ENCODE data around the gene SMARCC2. TPM values are rescaled to one million over a fixed set of nuclear protein-coding genes. Genes with fewer than 3 reads are reported as not detected.

SMARCC2 gene
- total and polyA plus RNA-seq, 9 of the 15 experiments (the other 6 are each of a cell fraction or from before 2014, with no cell fraction given) = 11.9 to 86.0 (median 36.6) TPM

- TF ChIP-seq, protein P1, sequence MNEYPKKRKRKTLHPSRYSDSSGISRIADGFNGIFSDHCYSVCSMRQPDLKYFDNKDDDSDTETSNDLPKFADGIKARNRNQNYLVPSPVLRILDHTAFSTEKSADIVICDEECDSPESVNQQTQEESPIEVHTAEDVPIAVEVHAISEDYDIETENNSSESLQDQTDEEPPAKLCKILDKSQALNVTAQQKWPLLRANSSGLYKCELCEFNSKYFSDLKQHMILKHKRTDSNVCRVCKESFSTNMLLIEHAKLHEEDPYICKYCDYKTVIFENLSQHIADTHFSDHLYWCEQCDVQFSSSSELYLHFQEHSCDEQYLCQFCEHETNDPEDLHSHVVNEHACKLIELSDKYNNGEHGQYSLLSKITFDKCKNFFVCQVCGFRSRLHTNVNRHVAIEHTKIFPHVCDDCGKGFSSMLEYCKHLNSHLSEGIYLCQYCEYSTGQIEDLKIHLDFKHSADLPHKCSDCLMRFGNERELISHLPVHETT (CRISPR knock-in tag; conservative IDR thresholded peaks at IDR 0.05 in 1 of 2, IDR thresholded peaks at IDR 0.05 in 1 of 2) = no peak
- no peak for TF ChIP-seq ZSCAN29 (IDR thresholded peaks at IDR 0.05)
- no peak for TF ChIP-seq MAX (CRISPR knock-in tag; IDR thresholded peaks at IDR 0.05)
- TF ChIP-seq MXD1 (CRISPR knock-in tag; IDR thresholded peaks at IDR 0.05; ENCODE audit: borderline replicate concordance, poor library complexity, severe bottlenecking) = no peak
- TF ChIP-seq GABPA (tag; conservative IDR thresholded peaks at IDR 0.05; ENCODE audit: low read depth) = no peak
- no peak for TF ChIP-seq HDAC3 (IDR thresholded peaks at IDR 0.05; ENCODE audit: borderline replicate concordance, partially characterized antibody)
- peak; percentile 51 for TF ChIP-seq POLR2B (IDR thresholded peaks at IDR 0.05; ENCODE audit: low read depth, partially characterized antibody)
- TF ChIP-seq GTF2E2 (tag; IDR thresholded peaks at IDR 0.05) = no peak
- peak; percentile 4; the same call in 1 of the 2 replicates for TF ChIP-seq POLR2AphosphoS2 (IDR thresholded peaks at IDR 0.05; ENCODE audit: low read length)
- TF ChIP-seq PRPF4 (IDR thresholded peaks at IDR 0.05; ENCODE audit: insufficient read depth, low read depth, low read length, poor library complexity, severe bottlenecking) = no peak
- TF ChIP-seq, protein P2, sequence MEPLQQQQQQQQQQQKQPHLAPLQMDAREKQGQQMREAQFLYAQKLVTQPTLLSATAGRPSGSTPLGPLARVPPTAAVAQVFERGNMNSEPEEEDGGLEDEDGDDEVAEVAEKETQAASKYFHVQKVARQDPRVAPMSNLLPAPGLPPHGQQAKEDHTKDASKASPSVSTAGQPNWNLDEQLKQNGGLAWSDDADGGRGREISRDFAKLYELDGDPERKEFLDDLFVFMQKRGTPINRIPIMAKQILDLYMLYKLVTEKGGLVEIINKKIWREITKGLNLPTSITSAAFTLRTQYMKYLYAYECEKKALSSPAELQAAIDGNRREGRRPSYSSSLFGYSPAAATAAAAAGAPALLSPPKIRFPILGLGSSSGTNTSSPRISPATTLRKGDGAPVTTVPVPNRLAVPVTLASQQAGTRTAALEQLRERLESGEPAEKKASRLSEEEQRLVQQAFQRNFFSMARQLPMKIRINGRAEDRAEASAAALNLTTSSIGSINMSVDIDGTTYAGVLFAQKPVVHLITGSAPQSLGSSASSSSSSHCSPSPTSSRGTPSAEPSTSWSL (CRISPR knock-in tag; IDR thresholded peaks at IDR 0.05; ENCODE audit: borderline replicate concordance) = no peak
- no peak for TF ChIP-seq ZNF280B (CRISPR knock-in tag; IDR thresholded peaks at IDR 0.05)
- TF ChIP-seq, protein P3, sequence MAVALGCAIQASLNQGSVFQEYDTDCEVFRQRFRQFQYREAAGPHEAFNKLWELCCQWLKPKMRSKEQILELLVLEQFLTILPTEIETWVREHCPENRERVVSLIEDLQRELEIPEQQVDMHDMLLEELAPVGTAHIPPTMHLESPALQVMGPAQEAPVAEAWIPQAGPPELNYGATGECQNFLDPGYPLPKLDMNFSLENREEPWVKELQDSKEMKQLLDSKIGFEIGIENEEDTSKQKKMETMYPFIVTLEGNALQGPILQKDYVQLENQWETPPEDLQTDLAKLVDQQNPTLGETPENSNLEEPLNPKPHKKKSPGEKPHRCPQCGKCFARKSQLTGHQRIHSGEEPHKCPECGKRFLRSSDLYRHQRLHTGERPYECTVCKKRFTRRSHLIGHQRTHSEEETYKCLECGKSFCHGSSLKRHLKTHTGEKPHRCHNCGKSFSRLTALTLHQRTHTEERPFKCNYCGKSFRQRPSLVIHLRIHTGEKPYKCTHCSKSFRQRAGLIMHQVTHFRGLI (CRISPR knock-in tag; IDR thresholded peaks at IDR 0.05) = no peak
- no peak for TF ChIP-seq SAFB2 (IDR thresholded peaks at IDR 0.05; ENCODE audit: borderline replicate concordance, low read depth, low read length, severe bottlenecking)
- no peak for TF ChIP-seq HNRNPUL1 (IDR thresholded peaks at IDR 0.05; ENCODE audit: low read length)
- no peak for TF ChIP-seq ZNF217 (CRISPR knock-in tag; IDR thresholded peaks at IDR 0.05)
- TF ChIP-seq MYC (IDR thresholded peaks at IDR 0.05; ENCODE audit: low read depth, low read length) = no peak
- no peak for TF ChIP-seq MYC (CRISPR knock-in tag; IDR thresholded peaks at IDR 0.05; ENCODE audit: borderline replicate concordance, low read depth)
- peak; percentile 80 for TF ChIP-seq MAFG (tag; conservative IDR thresholded peaks at IDR 0.05)
- TF ChIP-seq TFAM (CRISPR knock-in tag; conservative IDR thresholded peaks at IDR 0.05) = no peak
- no peak for TF ChIP-seq SP2 (IDR thresholded peaks at IDR 0.05; ENCODE audit: extremely low read depth, low read depth, low read length, poor library complexity, severe bottlenecking)
These were observed 44.1 kb downstream of the SMARCC2 start (continued) for GRCh38 chr12:56145217-56145616.

Data from K562 (cell line).